Globus pallidus (tissue), 1 donor: ENCODE measurements around the gene PAX4.

Experiments used
- DNase-seq: peaks from one replicate; pipeline ENCODE4 v3.0.0-alpha.2; 2015; ENCODE audit warnings: low spot score

PAX4 gene, protein sequence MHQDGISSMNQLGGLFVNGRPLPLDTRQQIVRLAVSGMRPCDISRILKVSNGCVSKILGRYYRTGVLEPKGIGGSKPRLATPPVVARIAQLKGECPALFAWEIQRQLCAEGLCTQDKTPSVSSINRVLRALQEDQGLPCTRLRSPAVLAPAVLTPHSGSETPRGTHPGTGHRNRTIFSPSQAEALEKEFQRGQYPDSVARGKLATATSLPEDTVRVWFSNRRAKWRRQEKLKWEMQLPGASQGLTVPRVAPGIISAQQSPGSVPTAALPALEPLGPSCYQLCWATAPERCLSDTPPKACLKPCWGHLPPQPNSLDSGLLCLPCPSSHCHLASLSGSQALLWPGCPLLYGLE

DNA sequence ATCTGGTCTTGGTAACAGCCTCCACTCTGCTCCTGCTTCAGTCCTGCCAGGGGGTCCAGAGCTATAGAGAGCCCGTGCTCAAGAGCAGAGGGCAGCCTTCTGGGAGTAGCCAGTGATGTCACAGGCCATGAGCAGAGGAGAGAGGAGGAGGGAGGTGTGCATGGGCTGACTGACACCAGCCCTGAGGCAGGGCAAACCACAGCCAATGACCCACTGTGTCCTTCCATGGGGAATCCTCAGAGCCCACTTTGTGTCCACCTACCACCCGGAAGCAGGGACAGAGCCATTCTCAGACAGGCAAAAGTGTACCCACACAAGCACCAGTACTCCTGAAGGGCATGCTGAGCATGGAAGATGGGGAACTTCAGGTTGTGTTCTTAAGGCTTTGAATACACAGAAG is at the start of gene PAX4:
Gene PAX4 (minus strand): TSS at position 101 of the 400 bp plus-strand sequence. CDS start 2,214 bp downstream, outside the sequence.
- DNase-seq, result no peak

DNA sequence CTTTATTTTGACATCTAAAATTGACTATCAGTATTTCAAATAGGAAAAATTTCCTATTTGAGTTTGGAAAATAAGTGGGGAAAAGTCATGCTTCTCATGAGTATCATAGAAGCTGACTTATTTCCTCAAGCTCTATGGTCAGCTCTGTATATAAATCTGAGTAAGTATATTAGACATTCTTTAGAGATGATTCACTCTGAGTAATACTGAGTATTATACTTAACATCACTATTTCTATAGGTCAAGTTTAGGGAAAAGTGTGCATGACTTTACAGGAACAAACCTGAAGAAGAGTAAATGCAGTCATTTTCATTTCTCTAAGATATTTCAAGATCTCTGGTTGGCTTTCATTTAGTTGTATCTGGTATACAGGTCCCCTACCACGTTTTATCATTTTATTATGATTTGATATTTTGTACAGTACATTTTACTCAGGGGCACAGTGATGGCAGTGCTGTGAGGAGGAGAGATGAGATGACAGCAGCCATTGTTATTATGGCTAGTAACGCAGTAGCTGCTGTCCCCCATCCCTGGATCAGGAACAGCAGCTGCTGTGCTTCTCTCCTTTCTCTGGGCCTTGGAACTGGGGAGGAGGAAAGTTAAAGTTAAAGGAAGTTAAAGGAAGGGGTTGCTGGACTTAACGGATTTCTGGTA is 49.2 kb upstream of the PAX4 start:
- DNase-seq, result no peak

DNA sequence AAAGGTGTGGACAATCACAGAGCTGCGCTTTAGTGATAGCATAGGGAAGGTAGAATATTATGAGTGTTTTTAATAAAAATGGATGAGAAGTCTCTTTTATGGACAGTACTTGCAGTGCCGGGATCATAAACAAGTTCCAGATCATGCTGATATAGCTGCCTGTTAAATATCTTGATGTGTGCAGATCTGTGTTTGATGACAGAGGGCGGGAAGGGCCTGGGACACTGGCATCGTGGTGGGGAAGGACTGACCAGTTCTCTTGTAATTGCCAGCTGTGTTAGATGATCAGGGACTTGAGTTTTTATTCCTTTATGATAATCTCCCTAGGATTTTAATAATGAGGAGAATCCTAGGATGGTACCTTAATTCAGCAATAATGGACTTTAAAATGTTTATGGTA is 48.7 kb upstream of the PAX4 start:
- DNase-seq, result no peak

DNA sequence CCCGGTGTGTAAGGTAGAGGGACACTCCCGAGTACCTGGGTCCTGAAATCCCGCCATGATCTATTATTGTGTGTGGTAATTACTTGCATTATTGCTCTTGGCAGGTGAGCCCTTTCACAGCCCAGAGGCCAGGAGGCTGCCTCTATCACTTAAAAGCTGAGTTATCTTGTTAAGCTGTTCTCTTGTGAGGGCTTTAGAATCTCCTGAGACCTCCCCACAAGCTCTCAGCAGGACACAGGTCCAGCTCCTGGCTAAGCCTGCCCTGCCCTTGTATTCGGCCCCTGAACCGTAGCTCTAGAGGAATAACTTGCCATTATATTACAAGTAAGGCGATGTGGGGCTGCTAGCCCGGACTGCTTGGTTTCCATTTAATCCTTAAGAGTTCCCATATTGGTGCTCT is 48.0 kb upstream of the PAX4 start:
- no peak for DNase-seq

DNA sequence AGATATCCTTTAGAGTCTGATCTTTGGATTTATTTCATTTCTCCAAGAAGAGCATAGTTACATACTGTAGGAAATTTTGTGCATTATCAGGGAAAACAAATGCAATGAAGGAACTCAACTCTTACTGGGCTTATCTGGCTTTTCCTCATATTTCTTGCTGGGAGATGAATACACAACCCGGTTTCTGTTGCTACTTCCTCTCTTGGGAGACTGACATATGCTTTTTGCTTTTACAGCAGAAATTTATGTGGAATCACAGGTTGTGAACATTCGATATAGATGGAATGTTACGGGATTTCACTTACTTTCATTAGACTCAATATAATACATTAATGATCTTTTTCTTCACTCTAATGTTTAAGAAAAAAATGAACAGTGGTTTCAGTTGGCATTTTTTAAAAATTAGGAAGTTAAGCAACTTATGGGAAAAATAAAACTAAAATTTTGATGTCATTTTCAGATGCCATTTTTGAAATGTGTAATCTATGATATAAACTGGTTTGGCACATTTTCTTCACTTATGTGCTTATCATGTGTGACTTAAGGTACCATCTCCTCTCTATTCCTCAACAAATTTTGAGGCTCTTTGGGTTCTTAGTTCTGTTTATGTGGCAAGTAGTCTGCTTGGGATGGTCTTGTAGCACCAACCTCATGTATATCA is 41.2 kb upstream of the PAX4 start:
- DNase-seq, result no peak

DNA sequence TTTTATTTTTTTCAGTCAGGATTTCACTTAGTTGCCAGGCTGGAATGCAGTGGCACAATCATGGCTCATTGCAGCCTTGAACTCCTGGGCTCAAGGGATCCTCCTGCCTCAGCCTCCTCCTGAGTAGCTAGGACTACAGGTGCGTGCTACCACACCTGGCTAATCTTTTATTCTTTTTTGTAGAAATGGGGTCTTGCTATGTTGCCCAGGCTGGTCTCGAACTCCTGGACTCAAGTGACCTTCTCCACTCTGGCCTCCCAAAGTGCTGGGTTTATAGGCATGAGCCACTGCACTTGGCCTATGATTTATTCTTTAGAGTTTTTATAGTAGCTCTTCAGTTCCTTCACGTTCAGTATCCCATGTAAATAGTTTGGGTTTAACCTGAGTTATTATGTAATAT is 39.6 kb upstream of the PAX4 start:
- DNase-seq, result no peak

DNA sequence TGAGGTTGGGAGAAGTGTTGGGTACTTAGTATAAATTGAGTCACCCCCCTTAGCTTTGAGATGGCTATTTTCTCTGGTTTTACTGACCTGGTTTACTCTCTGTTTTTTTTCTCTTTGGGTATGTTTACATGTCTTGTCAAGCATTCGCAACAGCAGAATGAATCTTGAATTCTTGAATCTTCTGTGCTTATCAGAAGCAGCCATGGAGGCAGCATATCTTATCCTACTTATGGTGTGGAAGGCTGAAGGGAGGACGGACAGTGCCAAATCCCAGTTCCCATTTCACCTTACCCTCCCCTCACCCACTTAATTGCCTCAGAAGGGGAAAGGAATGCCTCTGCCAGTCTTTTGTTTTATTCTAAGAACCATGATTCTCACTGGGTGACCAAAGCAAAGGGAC is 37.8 kb upstream of the PAX4 start:
- no peak for DNase-seq

DNA sequence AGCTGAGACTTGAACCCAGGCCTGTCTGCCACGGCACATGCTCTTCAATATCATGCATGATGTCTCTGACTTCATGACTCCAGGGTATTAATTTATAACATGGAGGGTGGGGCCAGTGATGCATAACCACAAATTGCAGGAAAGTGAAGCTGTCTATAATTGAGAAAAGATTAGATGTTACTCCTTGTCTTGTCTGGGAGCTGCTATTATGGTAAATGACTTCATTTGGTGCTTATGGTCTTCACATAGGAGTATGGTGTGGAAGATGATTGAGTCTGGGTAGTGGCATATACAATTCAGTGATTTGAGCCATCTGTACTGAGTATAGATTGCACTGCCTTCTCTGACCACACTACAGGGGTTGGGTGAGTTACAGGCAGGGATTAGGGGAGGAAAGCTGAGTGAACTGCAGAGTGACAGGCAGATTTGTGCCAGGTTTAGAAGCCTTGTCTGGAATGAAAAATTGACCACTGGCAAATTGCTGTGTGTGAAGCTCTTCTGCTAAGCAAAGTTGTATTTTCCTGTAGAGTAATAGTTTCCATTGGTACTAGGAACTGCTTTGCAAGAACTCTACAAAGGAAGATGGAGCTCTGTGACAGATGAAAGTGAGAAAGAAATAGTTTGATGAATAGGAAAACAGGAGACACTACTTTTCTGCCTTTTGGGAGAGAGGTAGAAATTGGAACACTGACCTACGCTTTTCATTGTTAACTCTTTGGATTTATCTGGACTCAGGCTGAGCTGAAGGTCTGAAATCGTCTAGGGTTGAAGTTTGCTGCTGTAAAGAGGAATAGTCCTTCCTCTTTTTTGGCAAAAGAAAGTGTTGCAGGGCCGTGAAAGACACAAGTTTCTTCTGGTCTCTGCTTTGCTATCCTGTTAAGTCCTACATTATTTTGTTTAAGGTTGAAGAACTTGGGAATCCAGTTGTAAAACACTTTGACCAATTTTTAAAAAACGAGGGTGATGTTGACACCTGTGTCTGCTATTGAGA is 36.8 kb upstream of the PAX4 start:
- no peak for DNase-seq

DNA sequence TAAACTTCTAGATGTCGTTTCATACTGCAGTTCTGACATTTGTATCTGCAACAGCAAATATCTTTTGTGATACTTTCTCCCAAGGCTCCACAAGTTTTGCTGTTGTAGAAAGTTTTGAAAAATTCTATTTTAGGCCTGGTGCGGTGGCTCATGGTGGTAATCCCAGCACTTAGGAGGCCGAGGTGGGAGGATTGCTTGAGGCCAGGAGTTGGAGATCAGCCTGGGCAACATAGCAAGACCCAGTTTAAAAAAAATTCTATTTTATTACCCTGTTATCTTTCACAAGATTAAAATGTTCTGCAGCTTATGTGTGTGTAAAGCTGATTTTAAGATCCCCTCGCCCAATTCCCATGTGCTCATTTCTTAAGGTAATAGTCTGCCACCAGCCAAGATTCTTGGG is 35.5 kb upstream of the PAX4 start:
- no peak for DNase-seq

DNA sequence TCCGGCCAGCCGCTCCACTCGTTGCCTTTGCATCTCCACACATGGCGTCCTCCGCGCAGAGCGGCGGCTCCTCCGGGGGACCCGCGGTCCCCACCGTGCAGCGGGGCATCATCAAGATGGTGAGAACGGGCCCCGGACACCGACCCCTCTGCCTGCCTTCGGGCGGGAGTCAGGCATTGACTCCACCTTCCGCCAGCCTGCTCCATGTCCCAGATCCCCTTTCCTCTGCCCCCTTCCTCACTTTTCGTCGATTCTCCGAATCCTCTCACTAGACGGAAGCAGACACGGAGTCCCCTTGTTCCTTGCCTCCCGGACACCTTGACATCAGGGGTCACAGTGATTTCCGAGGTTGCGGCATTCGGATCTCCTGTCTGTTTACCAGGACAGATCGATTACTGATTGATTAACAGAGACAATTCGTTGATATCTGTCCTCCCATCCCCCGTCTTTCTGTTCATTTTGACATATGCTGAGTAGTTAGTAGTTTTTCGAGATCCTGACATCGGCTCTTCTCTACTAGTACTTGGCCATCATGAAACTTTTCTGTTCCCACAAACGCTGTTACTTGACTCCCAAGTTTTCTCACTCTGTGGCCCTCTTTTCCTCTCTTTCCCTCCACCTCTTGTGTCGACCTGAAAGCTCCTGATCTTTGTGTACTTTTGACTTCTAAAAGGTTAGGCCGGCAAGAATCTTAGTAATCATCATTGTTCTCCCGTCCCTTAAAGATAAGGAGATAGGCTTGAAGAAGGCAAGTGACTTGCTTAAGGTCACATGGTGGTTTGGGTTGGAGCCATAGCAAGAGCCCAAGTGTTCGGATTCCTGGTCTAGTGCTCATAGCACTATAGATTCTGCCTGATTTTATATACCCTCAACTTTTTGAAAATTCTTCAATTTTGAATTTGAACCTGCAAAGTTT is 34.6 kb upstream of the PAX4 start:
- DNase-seq, result no peak

DNA sequence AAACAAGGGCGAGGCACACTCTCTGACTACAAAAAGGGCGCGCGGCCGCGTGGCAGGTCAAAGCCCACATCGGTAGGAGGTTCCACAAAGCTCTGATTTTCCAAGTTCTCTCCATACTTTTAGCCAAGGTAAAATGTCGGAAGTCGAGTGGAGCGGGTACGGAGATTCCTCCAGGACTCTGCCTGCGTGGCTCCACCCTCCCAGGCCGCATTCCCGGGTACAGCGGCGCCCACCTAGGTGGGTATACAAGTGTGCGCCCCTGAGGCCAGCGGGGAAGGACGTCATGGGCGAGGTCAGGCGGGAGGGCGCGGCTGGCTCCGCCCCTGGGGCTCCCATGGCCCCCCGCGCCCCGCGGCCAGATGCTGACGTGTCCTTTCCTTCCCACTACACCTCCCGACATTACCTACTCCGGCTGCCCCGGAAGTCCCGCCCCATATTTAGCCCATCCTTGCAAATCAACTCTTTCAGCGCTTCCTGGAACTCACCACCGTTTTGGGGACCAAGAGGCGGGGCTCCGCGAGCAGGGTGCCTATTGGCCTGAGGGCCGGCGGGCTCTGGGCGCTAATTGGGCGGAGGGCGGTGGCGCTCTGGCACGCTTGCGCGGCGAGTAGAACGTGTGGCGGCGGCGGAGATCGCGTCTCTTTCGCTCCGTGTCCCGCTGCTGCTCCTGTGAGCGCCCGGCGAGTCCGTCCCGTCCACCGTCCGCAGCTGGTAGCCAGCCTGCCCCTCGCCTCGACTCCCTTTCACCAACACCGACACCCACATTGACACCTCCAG is 33.8 kb upstream of the PAX4 start, which contains the start of gene SND1:
Gene SND1 (plus strand): TSS at position 639 of the 777 bp plus-strand sequence. CDS start 180 bp downstream, outside the sequence.
- peak; percentile 99 for DNase-seq

DNA sequence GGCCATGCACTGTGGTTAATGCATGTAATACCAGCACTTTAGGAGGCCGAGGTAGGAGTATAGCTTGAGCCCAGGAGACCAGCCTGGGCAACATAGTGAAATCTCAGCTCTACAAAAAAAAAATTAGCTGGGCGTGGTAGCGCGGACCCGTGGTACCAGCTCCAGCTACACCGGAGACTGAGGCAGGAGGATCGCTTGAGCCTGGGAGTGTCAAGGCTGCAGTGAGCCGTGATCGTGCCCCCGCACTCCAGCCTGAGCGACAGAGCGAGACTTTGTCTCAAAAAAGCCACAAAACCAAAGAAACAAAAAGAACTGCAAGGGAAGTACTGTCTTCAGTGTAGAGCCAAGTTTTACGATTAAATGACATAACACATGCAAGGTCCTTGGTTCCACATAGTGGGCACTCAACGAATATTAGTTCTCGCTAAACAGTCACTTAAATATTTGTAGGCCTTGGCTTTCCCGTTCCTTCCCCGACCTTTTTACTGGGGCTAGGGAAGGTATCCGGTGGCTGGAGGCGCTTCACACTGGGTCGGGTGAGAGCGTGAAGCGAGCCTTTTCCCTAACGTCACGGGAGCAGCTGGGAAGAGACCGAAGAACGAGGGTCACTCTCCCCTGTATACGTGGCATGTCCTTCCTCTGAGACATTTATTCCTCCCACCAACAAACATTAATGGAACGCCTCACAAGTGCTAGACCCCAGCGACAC is 33.1 kb upstream of the PAX4 start:
- DNase-seq, result no peak

DNA sequence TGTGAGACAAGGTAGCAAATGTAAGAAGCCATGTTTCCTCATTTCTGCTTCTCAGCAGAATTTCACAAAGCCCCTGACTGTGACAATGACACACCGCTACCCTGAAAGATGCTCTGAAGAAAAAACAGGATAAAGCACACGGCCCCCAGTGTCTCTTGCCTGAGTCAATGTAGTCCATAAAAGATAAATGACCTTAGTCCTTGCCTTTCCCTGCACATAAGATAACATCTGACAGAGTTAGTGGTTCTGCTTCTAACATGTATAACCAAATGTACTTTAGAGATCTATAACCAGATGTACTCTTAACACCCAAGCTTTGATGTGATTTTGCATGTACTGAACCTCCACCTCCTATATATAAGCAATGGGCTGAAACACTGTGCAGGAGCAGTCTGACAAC is 31.0 kb upstream of the PAX4 start:
- no peak for DNase-seq

DNA sequence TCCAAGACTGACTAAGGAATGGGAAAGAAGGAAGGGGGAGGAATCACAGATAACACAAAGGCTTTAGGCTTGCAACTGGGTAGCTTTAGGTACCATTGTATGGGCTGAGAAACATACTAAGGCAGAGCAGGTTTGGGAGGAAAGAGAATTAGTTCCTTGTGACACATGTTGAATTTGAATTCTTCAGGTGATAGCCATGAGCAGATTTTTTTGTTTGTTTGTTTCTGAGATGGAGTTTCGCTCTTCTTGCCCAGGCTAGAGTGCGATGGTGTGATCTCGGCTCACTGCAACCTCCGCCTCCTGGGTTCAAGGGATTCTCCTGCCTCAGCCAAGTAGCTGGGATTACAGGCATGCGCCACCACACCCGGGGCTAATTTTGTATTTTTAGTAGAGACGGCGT is 29.7 kb upstream of the PAX4 start:
- DNase-seq, result no peak

DNA sequence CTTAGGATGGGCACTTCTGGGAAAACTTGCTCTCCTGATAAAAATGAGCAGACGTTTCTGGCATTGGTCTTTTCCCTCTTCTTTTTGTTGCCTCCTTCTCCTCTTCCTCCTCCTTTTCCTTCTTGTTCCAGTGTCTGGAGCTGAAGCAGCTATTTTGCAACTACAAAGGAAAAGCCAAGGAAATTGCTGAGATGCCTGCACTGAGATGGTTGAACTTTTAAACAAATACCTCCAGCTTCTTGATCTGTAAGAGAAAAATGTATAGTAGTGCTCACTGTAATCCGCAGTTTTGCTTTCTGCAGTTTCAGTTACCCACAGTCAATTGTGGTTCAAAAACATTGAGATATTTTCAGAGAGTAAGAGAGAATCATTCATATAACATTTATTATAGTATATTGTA is 26.5 kb upstream of the PAX4 start:
- no peak for DNase-seq

DNA sequence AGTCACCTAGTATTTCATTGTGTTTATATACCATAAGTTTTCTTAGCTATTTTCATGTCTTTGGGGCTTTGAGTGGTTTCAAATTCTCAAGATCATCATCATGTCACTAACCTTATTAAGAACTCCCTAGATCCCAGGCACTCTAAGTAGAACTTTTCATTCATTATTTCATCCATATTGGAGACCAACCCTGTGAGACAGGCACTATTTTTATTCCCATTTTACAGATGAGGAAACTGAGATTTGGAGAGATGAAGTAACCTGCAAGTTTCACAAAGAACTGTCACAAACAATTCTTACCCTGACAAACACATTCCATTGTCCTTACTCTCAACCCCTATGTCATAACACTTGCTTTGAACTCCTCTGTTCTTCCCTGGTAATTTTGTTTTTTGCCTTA is 20.3 kb upstream of the PAX4 start:
- DNase-seq, result no peak

DNA sequence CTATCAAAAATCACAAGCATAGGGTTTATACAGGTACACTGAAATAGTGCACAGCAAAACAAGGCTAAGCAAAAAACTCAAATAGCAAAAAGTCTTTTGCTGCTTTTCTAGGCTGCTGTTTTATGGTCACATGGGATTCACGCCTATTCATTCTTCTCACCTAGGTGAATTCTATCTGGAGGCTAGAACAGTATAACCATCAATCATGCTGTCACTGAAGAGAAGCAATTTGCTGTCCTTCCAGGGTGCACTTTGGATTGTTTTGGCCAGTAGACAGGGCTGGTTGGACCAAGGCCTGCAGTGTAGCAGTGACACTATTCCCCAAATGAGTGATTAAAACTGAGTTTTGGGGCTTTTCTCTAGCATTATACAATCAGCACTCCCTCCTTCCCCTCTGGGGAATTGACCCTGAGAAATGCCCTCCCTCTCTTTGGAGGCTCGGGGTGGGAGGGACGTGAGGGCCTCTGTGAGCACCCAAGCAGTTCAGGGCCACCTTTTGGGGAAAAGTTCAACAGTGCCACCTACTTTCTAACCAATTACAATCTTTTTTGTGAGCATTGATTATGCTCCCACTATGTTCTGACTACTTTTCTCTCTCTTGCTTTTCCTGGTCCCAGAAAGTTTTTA is 17.8 kb upstream of the PAX4 start:
- DNase-seq, result no peak

DNA sequence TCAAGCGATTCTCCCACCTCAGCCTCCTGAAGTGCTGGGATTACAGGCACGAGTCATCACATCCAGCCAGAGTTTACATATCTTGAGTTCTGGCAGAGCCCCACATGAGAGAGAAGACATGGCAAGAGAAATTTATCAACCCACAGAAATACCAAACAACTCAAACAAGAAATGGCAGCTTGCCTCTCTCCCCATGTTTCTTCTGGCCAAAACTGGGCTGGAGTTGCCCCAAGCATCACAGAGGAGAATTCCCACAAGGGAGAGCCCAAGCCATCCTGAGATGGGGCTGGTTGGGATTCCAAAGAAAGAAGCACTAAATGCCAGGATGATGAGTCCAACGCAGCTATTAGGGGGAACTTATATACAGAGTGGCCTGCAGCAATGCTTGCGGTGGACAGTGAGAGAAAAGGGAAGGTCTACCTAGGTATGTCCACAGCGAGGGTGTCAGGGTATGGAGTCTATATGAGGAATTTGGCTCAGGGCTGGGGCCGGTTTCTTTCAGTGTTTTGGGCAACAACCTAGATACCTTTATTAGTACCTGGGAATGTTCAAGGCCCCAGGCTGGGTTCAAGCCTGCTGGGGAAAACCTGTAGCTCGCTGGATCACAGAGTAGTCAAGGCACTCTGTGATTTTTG is 14.5 kb upstream of the PAX4 start:
- no peak for DNase-seq
